Mucosa of descending colon (tissue), 3 donors: ENCODE measurements around the gene LMTK2. TPM values are rescaled to one million over a fixed set of nuclear protein-coding genes. Genes with fewer than 3 reads are reported as not detected.

ENCODE experiments used
- ATAC-seq: fragments of 200-7000 bp; cut with Tn5 transposase; one replicate; pipeline ENCODE4 v1.9.1; 2020; ENCODE audit warnings: mild to moderate bottlenecking, moderate library complexity
- DNase-seq, 3 donors: peaks; one replicate each; pipeline ENCODE4 v3.0.0-alpha.2; 2020
- H3K36me3 ChIP-seq: fragments of 200-600 bp; one replicate; pipeline ENCODE4 v1.8.0; 2021; ENCODE audit warnings: low read depth, mild to moderate bottlenecking
- H3K4me1 ChIP-seq: fragments of 200-600 bp; one replicate; pipeline ENCODE4 v1.8.0; 2021; ENCODE audit warnings: low read depth, mild to moderate bottlenecking
- H3K4me3 ChIP-seq: fragments of 200-600 bp; one replicate; pipeline ENCODE4 v1.8.0; 2021; ENCODE audit warnings: mild to moderate bottlenecking
- H3K9me3 ChIP-seq: fragments of 200-600 bp; one replicate; pipeline ENCODE4 v1.8.0; 2021; ENCODE audit warnings: mild to moderate bottlenecking
- intact Hi-C, 2 donors: fragments of 100-400 bp; cut with DNase I in 1 of 2; cut with micrococcal nuclease in 1 of 2; formaldehyde crosslinking; loops; one replicate each; pipeline versions ENCODE4 v1.11.0 to v1.11.1; 2022; cut with DNase I, micrococcal nuclease
- total RNA-seq, 3 donors: library from RNA; stranded (reverse); fragmentation: NEBNext Ultra II Directional in 2 of 3; extraction: Animal tissue kit (Norgen Biotek cat#: 25700) in 2 of 3; gene quantifications; one replicate each; pipeline versions ENCODE4 v1.2.1 to v1.2.4, GENCODE V29; 2021 to 2023
- TF ChIP-seq, protein P1 (sequence below): fragments of 200-600 bp; IDR thresholded peaks from one replicate; pipeline ENCODE4 v1.8.0; 2022; ENCODE audit warnings: antibody characterized with exemption, mild to moderate bottlenecking
- donor health status: DM: no; HTN: no; CAD: no; lungs with moderate emphysema.
- donor health status: DM: no; HTN: no; CAD: no.
- donor health status: DM: no; HTN: yes; CAD: no.

The LMTK2 gene
- total RNA-seq, 3 donors from 2014 or later: 48.6 to 70.2 (median 52.9) TPM

GRCh38 chr7:98171449-98171848, 64.8 kb downstream of the LMTK2 start:
- Histone ChIP-seq H3K9me3 (no peaks in the 10 kb centered on the region), H3K4me1 (peaks cover 5% of the 10 kb centered on the region), H3K4me3 (no peak overlapping the region), H3K36me3 (no peaks in the 10 kb centered on the region)
- no peak for ATAC-seq
- intact Hi-C loops: no loop called here
- no peak for DNase-seq
- TF ChIP-seq, protein P1, sequence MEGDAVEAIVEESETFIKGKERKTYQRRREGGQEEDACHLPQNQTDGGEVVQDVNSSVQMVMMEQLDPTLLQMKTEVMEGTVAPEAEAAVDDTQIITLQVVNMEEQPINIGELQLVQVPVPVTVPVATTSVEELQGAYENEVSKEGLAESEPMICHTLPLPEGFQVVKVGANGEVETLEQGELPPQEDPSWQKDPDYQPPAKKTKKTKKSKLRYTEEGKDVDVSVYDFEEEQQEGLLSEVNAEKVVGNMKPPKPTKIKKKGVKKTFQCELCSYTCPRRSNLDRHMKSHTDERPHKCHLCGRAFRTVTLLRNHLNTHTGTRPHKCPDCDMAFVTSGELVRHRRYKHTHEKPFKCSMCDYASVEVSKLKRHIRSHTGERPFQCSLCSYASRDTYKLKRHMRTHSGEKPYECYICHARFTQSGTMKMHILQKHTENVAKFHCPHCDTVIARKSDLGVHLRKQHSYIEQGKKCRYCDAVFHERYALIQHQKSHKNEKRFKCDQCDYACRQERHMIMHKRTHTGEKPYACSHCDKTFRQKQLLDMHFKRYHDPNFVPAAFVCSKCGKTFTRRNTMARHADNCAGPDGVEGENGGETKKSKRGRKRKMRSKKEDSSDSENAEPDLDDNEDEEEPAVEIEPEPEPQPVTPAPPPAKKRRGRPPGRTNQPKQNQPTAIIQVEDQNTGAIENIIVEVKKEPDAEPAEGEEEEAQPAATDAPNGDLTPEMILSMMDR: no peak

- Histone ChIP-seq H3K4me1 (peaks cover 9% of the 10 kb centered on the region), H3K36me3 (no peaks in the 10 kb centered on the region), H3K4me3 (no peak overlapping the region), H3K9me3 (no peaks in the 10 kb centered on the region)
- ATAC-seq (no peak), DNase-seq (no peak)
- intact Hi-C loops: no loop called here
- TF ChIP-seq, protein P1: no peak
Measured at GRCh38 chr7:98174334-98175259, 67.9 kb downstream of the LMTK2 start.

- Histone ChIP-seq H3K4me1 (peaks cover 9% of the 10 kb centered on the region), H3K4me3 (no peak overlapping the region), H3K9me3 (no peaks in the 10 kb centered on the region), H3K36me3 (no peaks in the 10 kb centered on the region)
- DNase-seq (no peak), ATAC-seq (peak; percentile 28)
- TF ChIP-seq, protein P1: no peak
- intact Hi-C loops: no loop called here
Measured at GRCh38 chr7:98175260-98175940, 68.7 kb downstream of the LMTK2 start.

DNA sequence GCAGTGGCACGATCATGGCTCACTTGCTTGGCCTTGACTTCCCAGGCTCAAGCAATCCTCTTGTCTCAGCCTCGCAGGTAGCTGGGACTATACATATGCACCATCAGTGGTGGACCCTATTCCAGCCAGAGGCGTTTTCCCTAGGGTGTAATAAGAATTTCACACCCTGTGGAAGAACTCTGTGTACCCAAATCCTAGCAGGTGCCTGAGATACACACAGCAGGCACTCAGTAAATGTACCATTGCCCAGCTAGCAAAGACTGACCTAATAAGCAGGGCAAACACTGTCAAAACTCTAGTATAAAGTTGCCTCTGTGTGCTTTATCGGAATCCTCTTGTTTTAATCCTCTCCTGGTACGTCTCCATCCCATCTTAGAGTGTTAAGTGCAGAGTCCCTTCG, 70.9 kb downstream of the LMTK2 start:
- TF ChIP-seq, protein P1: no peak
- ATAC-seq (no peak), DNase-seq (no peak)
- intact Hi-C loops: no loop called here
- Histone ChIP-seq H3K36me3 (no peaks in the 10 kb centered on the region), H3K4me3 (no peak overlapping the region), H3K9me3 (no peaks in the 10 kb centered on the region), H3K4me1 (peaks cover 9% of the 10 kb centered on the region)

DNA sequence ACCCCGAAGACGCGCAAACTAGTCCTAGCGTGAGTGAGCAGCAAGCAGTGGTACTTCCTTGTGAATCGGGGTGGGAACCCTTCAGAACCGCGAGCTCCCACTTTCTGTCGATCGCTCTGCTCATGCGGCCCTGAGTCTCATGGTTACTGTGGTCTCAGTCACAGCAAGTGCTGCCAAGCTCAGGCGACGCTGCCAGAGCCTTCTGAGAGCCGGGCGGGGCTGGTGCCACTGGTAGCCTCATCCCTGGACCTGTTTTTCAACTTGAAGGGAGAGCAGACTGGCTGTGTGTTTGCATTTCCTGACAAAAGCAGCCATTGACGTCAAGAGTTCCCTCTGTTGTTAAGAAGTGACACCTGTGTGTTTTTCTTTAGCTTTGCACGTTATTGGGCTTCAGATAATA, 71.7 kb downstream of the LMTK2 start:
- H3K9me3 ChIP-seq: no peaks in the 10 kb centered on the region
- intact Hi-C loops: no loop called here
- TF ChIP-seq, protein P1: no peak
- peaks cover 9% of the 10 kb centered on the region for H3K4me1 ChIP-seq
- DNase-seq (peak in 1 of 3 donors; percentile 75), ATAC-seq (peak; percentile 90)
- no peaks in the 10 kb centered on the region for H3K36me3 ChIP-seq
- H3K4me3 ChIP-seq: no peak overlapping the region
